HCT116 (cell line): ENCODE data around the gene GRM8. TPM values are rescaled to one million over a fixed set of nuclear protein-coding genes. Genes with fewer than 3 reads are reported as not detected.

ENCODE experiments used
- ATAC-seq: fragments of 200-7000 bp; cut with Tn5 transposase; 2 replicates; pipeline ENCODE4 v1.9.1; 2020; ENCODE audit warnings: mild to moderate bottlenecking, moderate library complexity
- BruUV-seq: library from RNA; stranded (reverse); fragments of 400-500 nt; replicated peaks from 2 replicates; lab custom pipeline; 2021; lab: Mats Ljungman, UMichigan
- CTCF ChIA-PET: fragments of 300-600 bp; sonication (Branson Sonifier 250); formaldehyde crosslinking; loops from one replicate; lab custom pipeline; 2021; ENCODE audit warnings: antibody characterized with exemption; lab: Charles Lee
- POLR2A ChIA-PET: fragments of 300-600, 350-600 bp; sonication (Branson Sonifier 250); formaldehyde crosslinking; loops from one replicate; lab custom pipeline; 2021; ENCODE audit warnings: antibody characterized with exemption; lab: Charles Lee
- RAD21 ChIA-PET, 2 experiments: fragments of 300-600 bp; sonication (Branson Sonifier 250); formaldehyde crosslinking; loops; one replicate each; lab custom pipeline; 2023; ENCODE audit warnings: low total read pairs in 2 of 2; ENCODE audit not compliant: uncharacterized antibody in 2 of 2, unreplicated experiment in 2 of 2, low non-redundant PET in 1 of 2; lab: Charles Lee
- DNase-seq: peaks from one replicate; pipeline ENCODE4 v3.0.0-alpha.2; 2010; ENCODE audit warnings: low read depth, low spot score
- H2AFZ ChIP-seq: fragments of 200-600 bp; shearing (Covaris generic), sonication (generic); 2 replicates; pipeline ENCODE4 v1.6.1; 2017; ENCODE audit warnings: low read depth, mixed run types, mixed read lengths, antibody characterized with exemption, low read length; ENCODE audit not compliant: poor library complexity, severe bottlenecking
- H3K27ac ChIP-seq: 2 replicates; pipeline ENCODE4 v1.5.1; 2012; ENCODE audit warnings: low read depth, low read length
- H3K27me3 ChIP-seq: fragments of 200-600 bp; sonication (generic); 2 replicates; pipeline ENCODE4 v1.6.1; 2016; ENCODE audit warnings: mixed run types, low read length, mixed read lengths; ENCODE audit not compliant: insufficient read depth
- H3K36me3 ChIP-seq, 2 experiments: fragments of 200-500 bp in 1 of 2; fragments of 200-600 bp in 1 of 2; sonication (Bioruptor generic) in 1 of 2; sonication (generic) in 1 of 2; 2 replicates each; pipeline versions ENCODE4 v1.5.1 to v1.6.1; 2014 to 2016; ENCODE audit warnings: low read length in 2 of 2, inconsistent platforms in 1 of 2, mixed read lengths in 1 of 2, mixed run types in 1 of 2; ENCODE audit not compliant: insufficient read depth in 2 of 2, control insufficient read depth in 1 of 2
- H3K4me1 ChIP-seq, 2 experiments: fragments of 200-600 bp in 1 of 2; sonication (generic) in 1 of 2; 2 replicates each; pipeline versions ENCODE4 v1.5.1 to v1.6.1; 2012 to 2017; ENCODE audit warnings: low read length in 2 of 2, inconsistent platforms in 1 of 2, mild to moderate bottlenecking in 1 of 2, mixed read lengths in 1 of 2, mixed run types in 1 of 2, moderate library complexity in 1 of 2; ENCODE audit not compliant: insufficient read depth in 2 of 2, control insufficient read depth in 1 of 2
- H3K4me2 ChIP-seq: fragments of 200-600 bp; sonication (generic); 2 replicates; pipeline ENCODE4 v1.6.1; 2017; ENCODE audit warnings: mixed run types, low read length, mixed read lengths
- H3K4me3 ChIP-seq, 2 experiments: fragments of 200-600 bp in 1 of 2; sonication (generic) in 1 of 2; replicated peaks in 1 of 2; 2 replicates each; pipeline ENCODE4 v1.5.1; 2011 to 2016; ENCODE audit warnings: low read length in 2 of 2, control low read depth in 1 of 2, low read depth in 1 of 2, mild to moderate bottlenecking in 1 of 2, mixed read lengths in 1 of 2, mixed run types in 1 of 2
- H3K79me2 ChIP-seq: fragments of 200-600 bp; sonication (generic); 2 replicates; pipeline ENCODE4 v1.6.1; 2017; ENCODE audit warnings: mild to moderate bottlenecking, mixed run types, low read length, moderate library complexity, mixed read lengths; ENCODE audit not compliant: insufficient read depth
- H3K9ac ChIP-seq: fragments of 200-600 bp; sonication (generic); 2 replicates; pipeline ENCODE4 v1.6.1; 2016; ENCODE audit warnings: low read length, mixed read lengths
- H3K9me2 ChIP-seq: fragments of 200-600 bp; sonication (generic), shearing (Covaris generic); 2 replicates; pipeline ENCODE4 v1.6.1; 2017; ENCODE audit warnings: mixed run types, mild to moderate bottlenecking, moderate library complexity; ENCODE audit not compliant: insufficient read depth
- H3K9me3 ChIP-seq, 2 experiments: fragments of 200-500 bp in 1 of 2; fragments of 200-600 bp in 1 of 2; sonication (Bioruptor generic) in 1 of 2; sonication (generic) in 1 of 2; 2 replicates each; pipeline ENCODE4 v1.6.1; 2014 to 2017; ENCODE audit warnings: low read length in 2 of 2, mixed read lengths in 2 of 2, inconsistent platforms in 1 of 2, low read depth in 1 of 2, mild to moderate bottlenecking in 1 of 2, mixed run types in 1 of 2, moderate library complexity in 1 of 2; ENCODE audit not compliant: control insufficient read depth in 1 of 2, insufficient read depth in 1 of 2
- H4K20me1 ChIP-seq: fragments of 200-600 bp; sonication (generic), shearing (Covaris generic); 2 replicates; pipeline ENCODE4 v1.6.1; 2017; ENCODE audit warnings: mixed run types, mild to moderate bottlenecking, moderate library complexity; ENCODE audit not compliant: insufficient read depth
- CTCF ChIP-seq, 3 experiments: fragments of 200-600 bp in 1 of 3; sonication (generic) in 1 of 3; IDR thresholded peaks in 2 of 3; conservative IDR thresholded peaks in 1 of 3; 2 replicates each; pipeline ENCODE4 v1.5.1; 2012 to 2017; ENCODE audit warnings: low read depth in 2 of 3, low read length in 2 of 3, antibody characterized with exemption in 1 of 3, borderline replicate concordance in 1 of 3, control low read depth in 1 of 3, mild to moderate bottlenecking in 1 of 3, mixed read lengths in 1 of 3, mixed run types in 1 of 3, moderate library complexity in 1 of 3; ENCODE audit not compliant: insufficient read depth in 1 of 3
- EGR1 ChIP-seq: IDR thresholded peaks from 2 replicates; pipeline ENCODE4 v1.6.1; 2012; ENCODE audit warnings: low read depth
- POLR2A ChIP-seq: IDR thresholded peaks from 2 replicates; pipeline ENCODE4 v1.7.0; 2011; ENCODE audit warnings: borderline replicate concordance; ENCODE audit not compliant: insufficient read depth, insufficient read length; ENCODE audit errors: extremely low read depth
- SP1 ChIP-seq: IDR thresholded peaks from 2 replicates; pipeline ENCODE4 v1.6.1; 2012; ENCODE audit warnings: low read depth
- ZBTB33 ChIP-seq: IDR thresholded peaks from 2 replicates; pipeline ENCODE4 v1.6.1; 2011; ENCODE audit warnings: mild to moderate bottlenecking, low read length, moderate library complexity; ENCODE audit not compliant: insufficient replicate concordance; ENCODE audit errors: extremely low read depth
- ZFX ChIP-seq: fragments of 450-650 bp; IDR thresholded peaks from 2 replicates; pipeline ENCODE4 v1.6.1; 2017
- ZNF274 ChIP-seq: fragments of 200-500 bp; sonication (Bioruptor generic); IDR thresholded peaks from 2 replicates; pipeline ENCODE4 v1.6.1; 2014; ENCODE audit warnings: mild to moderate bottlenecking, low read depth, low read length, inconsistent platforms
- intact Hi-C: fragments of 100-400 bp; cut with micrococcal nuclease; formaldehyde crosslinking; loops from 2 replicates; pipeline ENCODE4 v1.10.0; 2022
- total RNA-seq: library from RNA; stranded (reverse); gene quantifications from one replicate; pipeline ENCODE4 v1.2.1, GENCODE V29; 2021; ENCODE audit not compliant: unreplicated experiment

Gene GRM8
- total RNA-seq, 1 experiment from 2014 or later, result 0.05 TPM

DNA sequence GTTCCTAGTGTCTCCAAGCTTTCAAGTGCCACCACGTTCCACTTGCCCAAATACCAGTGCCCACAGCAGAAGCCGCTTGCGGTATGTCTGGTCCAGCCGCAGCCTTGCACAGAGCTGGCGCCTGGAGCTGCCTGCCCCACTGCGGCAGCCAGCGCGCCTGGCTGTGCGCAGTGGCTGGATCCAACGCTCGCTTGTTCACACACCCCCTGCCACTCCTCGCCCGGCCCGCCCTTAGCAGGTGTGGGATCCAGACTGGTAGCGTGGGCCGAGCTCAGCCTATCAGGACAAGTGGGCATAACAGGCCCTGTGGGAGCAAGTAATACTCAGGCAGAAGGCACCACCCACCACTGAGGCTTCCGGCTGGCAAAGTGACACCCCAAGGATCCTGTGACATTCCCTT, 294.4 kb downstream of the GRM8 start:
- Histone ChIP-seq H3K27ac (no peak overlapping the region), H3K79me2 (no peaks in the 10 kb centered on the region), H3K4me1 (no peaks in the 10 kb centered on the region), H3K9ac (no peak overlapping the region), H3K4me3 (no peak overlapping the region), H4K20me1 (no peaks in the 10 kb centered on the region), H3K9me2 (no peaks in the 10 kb centered on the region), H3K27me3 (peaks cover 22% of the 10 kb centered on the region; the same call in 1 of the 2 replicates), H3K4me2 (no peak overlapping the region), H2AFZ (no peak overlapping the region), H3K36me3 (no peaks in the 10 kb centered on the region), H3K9me3 (no peaks in the 10 kb centered on the region)
- CTCF ChIA-PET, result no interaction called here
- POLR2A ChIA-PET, result no interaction called here
- TF ChIP-seq ZNF274 (no peak), SP1 (no peak), EGR1 (no peak)
- intact Hi-C loops, result no loop called here
- RAD21 ChIA-PET, result no interaction called here
- DNase-seq (no peak), ATAC-seq (no peak)
- no TSS peak for BruUV-seq

DNA sequence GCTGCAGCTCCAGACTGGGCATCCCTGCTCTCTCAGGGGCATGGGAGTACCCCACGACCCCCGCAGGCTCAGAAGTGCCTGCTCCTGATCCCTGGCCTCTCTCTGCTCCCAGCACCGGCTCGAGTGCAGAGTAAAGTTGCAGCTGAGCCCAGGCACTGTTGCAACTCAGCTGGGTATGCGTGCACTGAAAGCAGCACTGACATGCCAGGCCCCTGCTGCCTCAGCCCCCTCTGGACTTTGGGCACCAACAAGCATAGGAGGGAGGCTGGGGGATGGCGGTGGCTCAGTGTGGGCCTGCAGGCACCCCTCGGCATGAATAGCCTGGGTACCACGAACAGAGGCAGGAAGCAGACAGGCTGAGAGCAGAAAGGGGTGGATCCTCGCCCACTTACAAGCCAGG, 295.3 kb downstream of the GRM8 start:
- no peak overlapping the region for H3K4me2 ChIP-seq
- DNase-seq, result no peak
- H3K9me3 ChIP-seq, result no peaks in the 10 kb centered on the region
- no peak for ATAC-seq
- peaks cover 22% of the 10 kb centered on the region; the same call in 1 of the 2 replicates for H3K27me3 ChIP-seq
- intact Hi-C loops, result no loop called here
- H3K4me3 ChIP-seq, result no peak overlapping the region
- RAD21 ChIA-PET, result no interaction called here
- CTCF ChIA-PET, result no interaction called here
- no peak overlapping the region for H2AFZ ChIP-seq
- no peak overlapping the region for H3K27ac ChIP-seq
- no TSS peak for BruUV-seq
- no peaks in the 10 kb centered on the region for H4K20me1 ChIP-seq
- H3K36me3 ChIP-seq, result no peaks in the 10 kb centered on the region
- H3K4me1 ChIP-seq, result no peaks in the 10 kb centered on the region
- H3K79me2 ChIP-seq, result no peaks in the 10 kb centered on the region
- H3K9me2 ChIP-seq, result no peaks in the 10 kb centered on the region
- no peak overlapping the region for H3K9ac ChIP-seq
- TF ChIP-seq ZFX (no peak), ZBTB33 (no peak), CTCF (IDR thresholded peaks at IDR 0.05 in 2 of 3, conservative IDR thresholded peaks at IDR 0.05 in 1 of 3; ENCODE audit: borderline replicate concordance in 1 of 3, insufficient read depth in 1 of 3, low read depth in 2 of 3, low read length in 2 of 3) (no peak), POLR2A (no peak)
- TF ChIP-seq, all 23 proteins: peak for 0
- POLR2A ChIA-PET, result no interaction called here
